ENCODE data around the gene OR52N4.

- TF ChIP-seq EZH2 (IDR thresholded peaks at IDR 0.05; ENCODE audit: low read length, unreplicated experiment) (no peak), CTCF (conservative IDR thresholded peaks at IDR 0.05; ENCODE audit: low read depth, low read length) (no peak)
Observed at GRCh38 chr11:5737670-5738392, 16.2 kb upstream of the OR52N4 start.
